HepG2 (cell line): ENCODE measurements around the gene IFT88. TPM values are rescaled to one million over a fixed set of nuclear protein-coding genes. Genes with fewer than 3 reads are reported as not detected.

ENCODE experiments used
- HES4 ChIP-seq: sonication (generic); formaldehyde crosslinking; IDR thresholded peaks from 2 replicates; pipeline ENCODE4 v1.9.0; 2021; ENCODE audit warnings: mild to moderate bottlenecking, missing genetic modification reagents, borderline replicate concordance
- HMG20A ChIP-seq: IDR thresholded peaks from 2 replicates; pipeline ENCODE4 v1.6.1; 2016; ENCODE audit warnings: borderline replicate concordance
- MAF1 ChIP-seq: sonication (generic); formaldehyde crosslinking; IDR thresholded peaks from 2 replicates; pipeline ENCODE4 v1.5.0; 2020; ENCODE audit warnings: missing genetic modification reagents, borderline replicate concordance
- SMC3 ChIP-seq: IDR thresholded peaks from 2 replicates; pipeline ENCODE4 v1.6.1; 2011; ENCODE audit warnings: low read length, improper control_type of control experiment
- SUZ12 ChIP-seq: fragments of 150-350 bp; IDR thresholded peaks from 2 replicates; pipeline ENCODE4 v1.6.1; 2014; ENCODE audit warnings: low read depth, low read length
- SYNCRIP ChIP-seq: fragments of 200-400 bp; formaldehyde crosslinking; IDR thresholded peaks from 2 replicates; pipeline ENCODE4 v1.6.1; 2018; ENCODE audit warnings: mild to moderate bottlenecking, low read depth, low read length; ENCODE audit not compliant: insufficient read depth
- U2AF1 ChIP-seq: fragments of 200-400 bp; formaldehyde crosslinking; optimal IDR thresholded peaks from 2 replicates; pipeline ENCODE3; 2017; ENCODE audit warnings: mild to moderate bottlenecking, low read depth, low read length
- ZFAT ChIP-seq: sonication (generic); formaldehyde crosslinking; conservative IDR thresholded peaks from 2 replicates; pipeline ENCODE4 v1.8.1; 2023; ENCODE audit warnings: missing genetic modification reagents, inconsistent platforms
- ZNF30 ChIP-seq: sonication (generic); formaldehyde crosslinking; IDR thresholded peaks from 2 replicates; pipeline ENCODE4 v1.5.0; 2020; ENCODE audit warnings: mild to moderate bottlenecking, missing genetic modification reagents
- polyA plus RNA-seq, 8 experiments: library from polyadenylated mRNA; depleted of rRNA in 3 of 8; stranded (reverse) in 7 of 8; unstranded in 1 of 8; fragments of >200 nt; fragmentation: Illumina TruSeq in 4 of 8; extraction: Trizol in 4 of 8; gene quantifications; 2 replicates each; pipeline versions ENCODE4 v1.2.1 to v1.2.3, GENCODE V29; 2011 to 2016; ENCODE audit warnings: low read depth in 4 of 8, missing spikeins in 1 of 8, mixed read lengths in 1 of 8; ENCODE audit not compliant: insufficient read depth in 1 of 8
- total RNA-seq, 5 experiments: library from RNA; depleted of rRNA; stranded (reverse); fragments of >200 nt; fragmentation: Illumina TruSeq; extraction: Trizol; gene quantifications; 2 replicates each; pipeline ENCODE4 v1.2.3, GENCODE V29; 2016; ENCODE audit warnings: low read depth in 1 of 5
- TF ChIP-seq, protein P1 (sequence below): sonication (generic); formaldehyde crosslinking; IDR thresholded peaks from 2 replicates; pipeline ENCODE4 v1.5.0; 2020; ENCODE audit warnings: mild to moderate bottlenecking, missing genetic modification reagents
- TF ChIP-seq, protein P2 (sequence below): sonication (generic); formaldehyde crosslinking; IDR thresholded peaks from 2 replicates; pipeline ENCODE4 v1.4.0; 2020; ENCODE audit warnings: missing genetic modification reagents
- TF ChIP-seq, protein P3 (sequence below): sonication (generic); formaldehyde crosslinking; IDR thresholded peaks from 2 replicates; pipeline ENCODE4 v1.5.0; 2020; ENCODE audit warnings: missing genetic modification reagents
- TF ChIP-seq, protein P4 (sequence below): sonication (generic); formaldehyde crosslinking; IDR thresholded peaks from 2 replicates; pipeline ENCODE4 v1.5.0; 2020; ENCODE audit warnings: missing genetic modification reagents
- TF ChIP-seq, protein P5 (sequence below), 2 experiments: sonication (generic) in 1 of 2; formaldehyde crosslinking in 1 of 2; IDR thresholded peaks; 2 replicates each; pipeline versions ENCODE4 v1.4.0 to v1.6.1; 2018 to 2020; ENCODE audit warnings: missing genetic modification reagents in 2 of 2, borderline replicate concordance in 1 of 2, low read depth in 1 of 2, mild to moderate bottlenecking in 1 of 2, missing biosample characterization in 1 of 2

IFT88 gene
- total and polyA plus RNA-seq, 2 of the 13 experiments (the other 11 are each of a cell fraction or from before 2014, with no cell fraction given), result 8.4 to 19.9 TPM

DNA sequence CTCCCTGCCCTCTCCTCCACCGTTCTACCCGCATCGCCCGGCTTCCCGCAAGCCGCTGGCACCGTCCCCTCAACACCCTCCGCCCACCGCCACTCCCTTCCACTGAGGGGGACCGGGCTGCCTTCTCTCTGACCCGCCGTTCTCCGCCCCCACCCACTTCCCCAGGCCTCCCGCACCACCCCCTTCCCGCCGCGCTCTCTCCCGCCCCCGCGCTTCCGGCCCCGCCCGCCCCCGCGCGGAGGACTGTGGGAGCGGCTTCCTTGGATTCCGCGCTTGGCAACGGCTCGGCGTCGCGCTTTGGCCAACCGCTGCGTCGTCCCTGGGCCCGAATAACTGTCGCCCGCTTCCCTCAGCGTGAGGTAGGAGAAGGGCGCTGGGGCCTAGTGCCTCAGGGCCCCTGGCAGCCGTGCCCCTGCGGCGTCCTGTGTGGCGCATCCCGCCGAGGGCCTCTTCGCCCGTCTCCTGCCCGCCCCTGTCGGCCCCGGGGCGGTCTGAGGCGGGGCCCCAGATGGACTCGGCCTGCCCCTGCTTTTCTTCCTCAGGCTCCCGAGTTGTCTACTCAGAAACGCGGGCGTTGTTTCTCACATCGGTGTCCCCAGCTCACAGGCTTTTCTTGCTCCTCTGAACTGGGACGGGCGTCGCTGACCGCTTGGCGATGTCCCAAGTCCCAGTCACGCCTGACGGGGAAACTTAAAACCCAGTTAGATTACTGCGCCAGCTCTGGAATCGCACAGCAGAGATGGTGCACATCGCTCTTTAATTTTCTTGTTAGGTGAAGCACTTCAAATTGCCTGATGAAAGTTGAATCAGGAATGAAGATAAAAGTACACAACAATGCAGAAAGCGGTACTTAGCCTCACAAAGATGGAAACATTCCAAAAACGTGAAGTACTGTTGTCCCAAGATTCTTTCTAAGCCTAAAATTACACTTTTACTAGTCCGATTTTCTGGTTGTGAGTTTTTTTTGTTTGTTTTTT lies at the start of gene IFT88 (continued):
- TF ChIP-seq SMC3, result no peak
- TF ChIP-seq U2AF1, result peak; percentile 58
- TF ChIP-seq ZFAT (CRISPR knock-in tag), result no peak
- TF ChIP-seq, protein P1, sequence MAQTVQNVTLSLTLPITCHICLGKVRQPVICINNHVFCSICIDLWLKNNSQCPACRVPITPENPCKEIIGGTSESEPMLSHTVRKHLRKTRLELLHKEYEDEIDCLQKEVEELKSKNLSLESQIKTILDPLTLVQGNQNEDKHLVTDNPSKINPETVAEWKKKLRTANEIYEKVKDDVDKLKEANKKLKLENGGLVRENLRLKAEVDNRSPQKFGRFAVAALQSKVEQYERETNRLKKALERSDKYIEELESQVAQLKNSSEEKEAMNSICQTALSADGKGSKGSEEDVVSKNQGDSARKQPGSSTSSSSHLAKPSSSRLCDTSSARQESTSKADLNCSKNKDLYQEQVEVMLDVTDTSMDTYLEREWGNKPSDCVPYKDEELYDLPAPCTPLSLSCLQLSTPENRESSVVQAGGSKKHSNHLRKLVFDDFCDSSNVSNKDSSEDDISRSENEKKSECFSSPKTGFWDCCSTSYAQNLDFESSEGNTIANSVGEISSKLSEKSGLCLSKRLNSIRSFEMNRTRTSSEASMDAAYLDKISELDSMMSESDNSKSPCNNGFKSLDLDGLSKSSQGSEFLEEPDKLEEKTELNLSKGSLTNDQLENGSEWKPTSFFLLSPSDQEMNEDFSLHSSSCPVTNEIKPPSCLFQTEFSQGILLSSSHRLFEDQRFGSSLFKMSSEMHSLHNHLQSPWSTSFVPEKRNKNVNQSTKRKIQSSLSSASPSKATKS (CRISPR knock-in tag), result no peak
- no peak for TF ChIP-seq HMG20A
- TF ChIP-seq, protein P2, sequence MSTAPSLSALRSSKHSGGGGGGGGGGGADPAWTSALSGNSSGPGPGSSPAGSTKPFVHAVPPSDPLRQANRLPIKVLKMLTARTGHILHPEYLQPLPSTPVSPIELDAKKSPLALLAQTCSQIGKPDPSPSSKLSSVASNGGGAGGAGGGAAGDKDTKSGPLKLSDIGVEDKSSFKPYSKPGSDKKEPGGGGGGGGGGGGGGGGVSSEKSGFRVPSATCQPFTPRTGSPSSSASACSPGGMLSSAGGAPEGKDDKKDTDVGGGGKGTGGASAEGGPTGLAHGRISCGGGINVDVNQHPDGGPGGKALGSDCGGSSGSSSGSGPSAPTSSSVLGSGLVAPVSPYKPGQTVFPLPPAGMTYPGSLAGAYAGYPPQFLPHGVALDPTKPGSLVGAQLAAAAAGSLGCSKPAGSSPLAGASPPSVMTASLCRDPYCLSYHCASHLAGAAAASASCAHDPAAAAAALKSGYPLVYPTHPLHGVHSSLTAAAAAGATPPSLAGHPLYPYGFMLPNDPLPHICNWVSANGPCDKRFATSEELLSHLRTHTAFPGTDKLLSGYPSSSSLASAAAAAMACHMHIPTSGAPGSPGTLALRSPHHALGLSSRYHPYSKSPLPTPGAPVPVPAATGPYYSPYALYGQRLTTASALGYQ (CRISPR knock-in tag), result no peak; the same call in 1 of the 2 replicates
- TF ChIP-seq, protein P3, sequence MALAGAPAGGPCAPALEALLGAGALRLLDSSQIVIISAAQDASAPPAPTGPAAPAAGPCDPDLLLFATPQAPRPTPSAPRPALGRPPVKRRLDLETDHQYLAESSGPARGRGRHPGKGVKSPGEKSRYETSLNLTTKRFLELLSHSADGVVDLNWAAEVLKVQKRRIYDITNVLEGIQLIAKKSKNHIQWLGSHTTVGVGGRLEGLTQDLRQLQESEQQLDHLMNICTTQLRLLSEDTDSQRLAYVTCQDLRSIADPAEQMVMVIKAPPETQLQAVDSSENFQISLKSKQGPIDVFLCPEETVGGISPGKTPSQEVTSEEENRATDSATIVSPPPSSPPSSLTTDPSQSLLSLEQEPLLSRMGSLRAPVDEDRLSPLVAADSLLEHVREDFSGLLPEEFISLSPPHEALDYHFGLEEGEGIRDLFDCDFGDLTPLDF (CRISPR knock-in tag), result no peak
- no peak for TF ChIP-seq SYNCRIP
- peak; percentile 30; the same call in 1 of the 2 replicates for TF ChIP-seq SUZ12
- TF ChIP-seq, protein P4, sequence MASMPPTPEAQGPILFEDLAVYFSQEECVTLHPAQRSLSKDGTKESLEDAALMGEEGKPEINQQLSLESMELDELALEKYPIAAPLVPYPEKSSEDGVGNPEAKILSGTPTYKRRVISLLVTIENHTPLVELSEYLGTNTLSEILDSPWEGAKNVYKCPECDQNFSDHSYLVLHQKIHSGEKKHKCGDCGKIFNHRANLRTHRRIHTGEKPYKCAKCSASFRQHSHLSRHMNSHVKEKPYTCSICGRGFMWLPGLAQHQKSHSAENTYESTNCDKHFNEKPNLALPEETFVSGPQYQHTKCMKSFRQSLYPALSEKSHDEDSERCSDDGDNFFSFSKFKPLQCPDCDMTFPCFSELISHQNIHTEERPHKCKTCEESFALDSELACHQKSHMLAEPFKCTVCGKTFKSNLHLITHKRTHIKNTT (CRISPR knock-in tag), result peak; percentile 65; the same call in 1 of the 2 replicates
- no peak for TF ChIP-seq ZNF30 (CRISPR knock-in tag)
- TF ChIP-seq, protein P5, sequence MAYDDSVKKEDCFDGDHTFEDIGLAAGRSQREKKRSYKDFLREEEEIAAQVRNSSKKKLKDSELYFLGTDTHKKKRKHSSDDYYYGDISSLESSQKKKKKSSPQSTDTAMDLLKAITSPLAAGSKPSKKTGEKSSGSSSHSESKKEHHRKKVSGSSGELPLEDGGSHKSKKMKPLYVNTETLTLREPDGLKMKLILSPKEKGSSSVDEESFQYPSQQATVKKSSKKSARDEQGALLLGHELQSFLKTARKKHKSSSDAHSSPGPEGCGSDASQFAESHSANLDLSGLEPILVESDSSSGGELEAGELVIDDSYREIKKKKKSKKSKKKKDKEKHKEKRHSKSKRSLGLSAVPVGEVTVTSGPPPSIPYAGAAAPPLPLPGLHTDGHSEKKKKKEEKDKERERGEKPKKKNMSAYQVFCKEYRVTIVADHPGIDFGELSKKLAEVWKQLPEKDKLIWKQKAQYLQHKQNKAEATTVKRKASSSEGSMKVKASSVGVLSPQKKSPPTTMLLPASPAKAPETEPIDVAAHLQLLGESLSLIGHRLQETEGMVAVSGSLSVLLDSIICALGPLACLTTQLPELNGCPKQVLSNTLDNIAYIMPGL (CRISPR knock-in tag; IDR thresholded peaks at IDR 0.05; ENCODE audit: borderline replicate concordance in 1 of 2, low read depth in 1 of 2), result peak; percentile 28 to 55; a peak in 3 of 4 replicates
- TF ChIP-seq HES4 (CRISPR knock-in tag), result peak; percentile 83
- 0 out of 2 replicates have a peak, but pooled peaks have one; percentile 41 for TF ChIP-seq MAF1
